Measurements from ENCODE around the gene RAB33B.
"Not testable (repeated sequence)": the region's sequence is repeated elsewhere in the genome, so short reads cannot be mapped to it uniquely, and the experiment has no call there.

Gene RAB33B

DNA sequence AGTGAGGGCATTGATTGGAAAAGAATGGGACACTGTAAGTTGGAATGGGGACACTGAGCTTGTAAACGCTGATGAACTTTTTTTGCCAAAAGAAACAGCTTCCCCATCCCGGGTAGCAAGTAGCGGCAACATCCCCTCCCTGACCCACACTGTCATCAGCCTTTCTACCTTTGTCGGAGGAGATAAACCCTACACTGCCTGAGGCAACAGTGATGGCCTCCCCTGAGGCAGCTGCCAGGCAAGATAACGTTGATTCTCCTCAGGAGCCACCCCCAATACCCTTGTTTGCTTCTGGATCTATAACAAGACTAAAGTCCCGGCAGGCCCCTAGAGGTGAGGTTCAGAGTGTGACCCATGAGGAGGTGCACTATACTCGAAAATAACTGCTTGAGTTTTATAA lies 10.3 kb upstream of the RAB33B start:
- no peaks in the 10 kb centered on the region for H3K36me3 ChIP-seq (replicated peaks; ENCODE audit: insufficient read depth, low read length)
- H3K9me3 ChIP-seq (replicated peaks; ENCODE audit: insufficient read depth, low read length): no peaks in the 10 kb centered on the region
- no peaks in the 10 kb centered on the region for H3K27me3 ChIP-seq (replicated peaks; ENCODE audit: insufficient read depth, low read length)
- H3K9me2 ChIP-seq (replicated peaks; ENCODE audit: insufficient read depth, low read length): no peaks in the 10 kb centered on the region
- no peak overlapping the region for H3K4me3 ChIP-seq (ENCODE audit: low read length)
- DNase-seq: no peak
- H3K79me2 ChIP-seq (ENCODE audit: low read length): peaks cover 3% of the 10 kb centered on the region; the same call in 1 of the 2 replicates
- no peak overlapping the region for H3K27ac ChIP-seq (ENCODE audit: low read length)
- no peak overlapping the region for H2AFZ ChIP-seq (ENCODE audit: low read length)
- H3K9ac ChIP-seq (ENCODE audit: low read length): no peak overlapping the region
- H3K4me2 ChIP-seq (ENCODE audit: low read depth, low read length): no peak overlapping the region
- no peaks in the 10 kb centered on the region for H3K4me1 ChIP-seq (ENCODE audit: low read length)
- H3F3A ChIP-seq (ENCODE audit: insufficient read depth, low read length): no peaks in the 10 kb centered on the region
- H4K20me1 ChIP-seq (ENCODE audit: insufficient read depth, low read length): no peaks in the 10 kb centered on the region
- TF ChIP-seq EZH2 (optimal IDR thresholded peaks at IDR 0.05; ENCODE audit: low read depth, low read length) (no peak), EZH2phosphoT487 (IDR thresholded peaks at IDR 0.05; ENCODE audit: low read length) (no peak)
- TF ChIP-seq, protein P1, sequence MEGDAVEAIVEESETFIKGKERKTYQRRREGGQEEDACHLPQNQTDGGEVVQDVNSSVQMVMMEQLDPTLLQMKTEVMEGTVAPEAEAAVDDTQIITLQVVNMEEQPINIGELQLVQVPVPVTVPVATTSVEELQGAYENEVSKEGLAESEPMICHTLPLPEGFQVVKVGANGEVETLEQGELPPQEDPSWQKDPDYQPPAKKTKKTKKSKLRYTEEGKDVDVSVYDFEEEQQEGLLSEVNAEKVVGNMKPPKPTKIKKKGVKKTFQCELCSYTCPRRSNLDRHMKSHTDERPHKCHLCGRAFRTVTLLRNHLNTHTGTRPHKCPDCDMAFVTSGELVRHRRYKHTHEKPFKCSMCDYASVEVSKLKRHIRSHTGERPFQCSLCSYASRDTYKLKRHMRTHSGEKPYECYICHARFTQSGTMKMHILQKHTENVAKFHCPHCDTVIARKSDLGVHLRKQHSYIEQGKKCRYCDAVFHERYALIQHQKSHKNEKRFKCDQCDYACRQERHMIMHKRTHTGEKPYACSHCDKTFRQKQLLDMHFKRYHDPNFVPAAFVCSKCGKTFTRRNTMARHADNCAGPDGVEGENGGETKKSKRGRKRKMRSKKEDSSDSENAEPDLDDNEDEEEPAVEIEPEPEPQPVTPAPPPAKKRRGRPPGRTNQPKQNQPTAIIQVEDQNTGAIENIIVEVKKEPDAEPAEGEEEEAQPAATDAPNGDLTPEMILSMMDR (IDR thresholded peaks at IDR 0.05; ENCODE audit: low read length): no peak

DNA sequence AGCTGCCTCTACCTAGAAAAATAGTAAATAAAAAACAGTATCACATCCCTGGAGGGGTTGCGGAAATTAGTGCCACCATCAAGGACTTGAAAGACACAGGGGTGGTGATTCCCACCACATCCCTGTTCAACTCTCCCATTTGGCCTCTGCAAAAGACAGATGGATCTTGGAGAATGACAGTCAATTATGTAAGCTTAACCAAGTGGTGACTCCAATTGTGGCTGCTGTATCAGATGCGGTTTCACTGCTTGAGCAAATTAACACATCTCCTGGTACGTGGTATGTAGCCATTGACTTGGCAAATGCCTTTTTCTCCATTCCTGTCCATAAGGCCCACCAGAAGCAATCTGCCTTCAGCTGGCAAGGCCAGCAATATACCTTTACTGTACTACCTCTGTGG lies 9.0 kb upstream of the RAB33B start:
- H3K27me3 ChIP-seq (replicated peaks; ENCODE audit: insufficient read depth, low read length); H4K20me1 ChIP-seq (ENCODE audit: insufficient read depth, low read length); DNase-seq; H3K4me1 ChIP-seq (ENCODE audit: low read length); H3K36me3 ChIP-seq (replicated peaks; ENCODE audit: insufficient read depth, low read length); H3K9me2 ChIP-seq (replicated peaks; ENCODE audit: insufficient read depth, low read length); H3K27ac ChIP-seq (ENCODE audit: low read length); H3K79me2 ChIP-seq (ENCODE audit: low read length); H3K4me2 ChIP-seq (ENCODE audit: low read depth, low read length); H3K4me3 ChIP-seq (ENCODE audit: low read length); H3K9ac ChIP-seq (ENCODE audit: low read length); H3K9me3 ChIP-seq (replicated peaks; ENCODE audit: insufficient read depth, low read length); H3F3A ChIP-seq (ENCODE audit: insufficient read depth, low read length); H2AFZ ChIP-seq (ENCODE audit: low read length): not testable (repeated sequence)

DNA sequence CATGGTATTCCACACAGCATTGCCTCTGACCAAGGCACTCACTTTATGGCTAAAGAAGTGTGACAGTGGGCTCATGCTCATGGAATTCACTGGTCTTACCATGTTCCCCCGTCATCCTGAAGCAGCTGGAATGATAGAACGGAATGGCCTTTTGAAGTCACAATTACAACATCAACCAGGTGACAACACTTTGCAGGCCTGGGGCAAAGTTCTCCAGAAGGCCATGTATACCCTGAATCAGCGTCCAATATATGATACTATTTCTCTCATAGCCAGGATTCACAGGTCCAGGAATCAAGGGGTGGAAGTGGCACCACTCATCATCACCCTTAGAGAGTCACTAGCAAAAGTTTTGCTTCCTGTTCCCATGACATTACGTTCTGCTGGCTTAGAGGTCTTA lies 6.8 kb upstream of the RAB33B start:
- H3K9me3 ChIP-seq (replicated peaks; ENCODE audit: insufficient read depth, low read length); H3K27me3 ChIP-seq (replicated peaks; ENCODE audit: insufficient read depth, low read length); H3K9ac ChIP-seq (ENCODE audit: low read length); H4K20me1 ChIP-seq (ENCODE audit: insufficient read depth, low read length); H3K4me1 ChIP-seq (ENCODE audit: low read length); DNase-seq; H3K9me2 ChIP-seq (replicated peaks; ENCODE audit: insufficient read depth, low read length); H3K4me3 ChIP-seq (ENCODE audit: low read length); H3K4me2 ChIP-seq (ENCODE audit: low read depth, low read length); H2AFZ ChIP-seq (ENCODE audit: low read length); H3K27ac ChIP-seq (ENCODE audit: low read length); H3K36me3 ChIP-seq (replicated peaks; ENCODE audit: insufficient read depth, low read length); H3F3A ChIP-seq (ENCODE audit: insufficient read depth, low read length): not testable (repeated sequence)
- peaks cover 28% of the 10 kb centered on the region for H3K79me2 ChIP-seq (ENCODE audit: low read length)

DNA sequence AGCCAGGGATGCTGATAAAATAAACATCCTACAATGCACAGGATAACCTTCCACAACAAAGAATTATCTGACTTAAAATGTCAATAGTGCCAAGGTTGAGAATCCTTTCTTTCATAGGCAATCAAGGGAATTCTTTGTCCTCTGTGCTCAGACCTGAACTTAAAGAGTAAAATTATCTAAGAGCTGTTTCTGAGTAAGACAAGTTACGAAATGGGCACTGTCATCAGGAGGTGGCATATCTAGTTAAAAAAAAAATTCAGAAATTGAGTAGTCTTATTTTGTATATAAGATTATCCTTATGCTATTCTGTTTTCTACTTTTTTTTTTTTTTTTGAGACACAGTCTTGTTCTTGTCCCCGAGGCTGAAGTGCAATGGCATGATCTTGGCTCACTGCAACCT lies 3.3 kb upstream of the RAB33B start:
- Histone ChIP-seq H3K27me3 (replicated peaks; ENCODE audit: insufficient read depth, low read length) (no peaks in the 10 kb centered on the region), H3F3A (ENCODE audit: insufficient read depth, low read length) (peaks cover 24% of the 10 kb centered on the region), H3K4me1 (ENCODE audit: low read length) (peaks cover 12% of the 10 kb centered on the region), H3K9ac (ENCODE audit: low read length) (no peak overlapping the region), H4K20me1 (ENCODE audit: insufficient read depth, low read length) (no peaks in the 10 kb centered on the region), H3K36me3 (replicated peaks; ENCODE audit: insufficient read depth, low read length) (no peaks in the 10 kb centered on the region), H3K79me2 (ENCODE audit: low read length) (peaks cover 48% of the 10 kb centered on the region), H3K9me2 (replicated peaks; ENCODE audit: insufficient read depth, low read length) (no peaks in the 10 kb centered on the region), H3K27ac (ENCODE audit: low read length) (no peak overlapping the region), H3K9me3 (replicated peaks; ENCODE audit: insufficient read depth, low read length) (no peaks in the 10 kb centered on the region), H2AFZ (ENCODE audit: low read length) (no peak overlapping the region), H3K4me3 (ENCODE audit: low read length) (no peak overlapping the region), H3K4me2 (ENCODE audit: low read depth, low read length) (no peak overlapping the region)
- TF ChIP-seq, protein P1 (IDR thresholded peaks at IDR 0.05; ENCODE audit: low read length): no peak
- TF ChIP-seq EZH2phosphoT487 (IDR thresholded peaks at IDR 0.05; ENCODE audit: low read length) (no peak), EZH2 (optimal IDR thresholded peaks at IDR 0.05; ENCODE audit: low read depth, low read length) (no peak)
- DNase-seq: no peak

Measured in MM.1S (cell line).